ENCODE data around the gene ZNF30.

Gene ZNF30

DNA sequence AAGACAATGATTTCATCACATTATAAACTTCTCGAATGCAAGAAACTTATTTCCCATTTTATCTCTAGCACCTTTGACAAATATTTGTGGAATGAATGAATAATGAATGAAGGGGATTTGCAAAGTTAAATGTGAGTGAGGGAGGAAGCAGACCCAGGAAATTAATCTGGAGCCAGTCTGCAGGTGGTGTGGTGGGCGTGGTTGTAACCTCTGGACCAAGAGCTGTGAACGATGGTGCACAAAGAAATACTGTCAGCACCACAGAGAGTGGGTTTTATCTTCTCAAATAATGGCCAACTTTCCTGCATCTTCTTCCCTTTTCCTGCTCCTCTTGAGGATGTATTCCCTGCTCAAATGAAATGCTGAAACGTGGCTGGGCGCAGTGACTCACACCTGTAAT lies 48.4 kb downstream of the ZNF30 start:
- TF ChIP-seq, protein P1, sequence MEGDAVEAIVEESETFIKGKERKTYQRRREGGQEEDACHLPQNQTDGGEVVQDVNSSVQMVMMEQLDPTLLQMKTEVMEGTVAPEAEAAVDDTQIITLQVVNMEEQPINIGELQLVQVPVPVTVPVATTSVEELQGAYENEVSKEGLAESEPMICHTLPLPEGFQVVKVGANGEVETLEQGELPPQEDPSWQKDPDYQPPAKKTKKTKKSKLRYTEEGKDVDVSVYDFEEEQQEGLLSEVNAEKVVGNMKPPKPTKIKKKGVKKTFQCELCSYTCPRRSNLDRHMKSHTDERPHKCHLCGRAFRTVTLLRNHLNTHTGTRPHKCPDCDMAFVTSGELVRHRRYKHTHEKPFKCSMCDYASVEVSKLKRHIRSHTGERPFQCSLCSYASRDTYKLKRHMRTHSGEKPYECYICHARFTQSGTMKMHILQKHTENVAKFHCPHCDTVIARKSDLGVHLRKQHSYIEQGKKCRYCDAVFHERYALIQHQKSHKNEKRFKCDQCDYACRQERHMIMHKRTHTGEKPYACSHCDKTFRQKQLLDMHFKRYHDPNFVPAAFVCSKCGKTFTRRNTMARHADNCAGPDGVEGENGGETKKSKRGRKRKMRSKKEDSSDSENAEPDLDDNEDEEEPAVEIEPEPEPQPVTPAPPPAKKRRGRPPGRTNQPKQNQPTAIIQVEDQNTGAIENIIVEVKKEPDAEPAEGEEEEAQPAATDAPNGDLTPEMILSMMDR (IDR thresholded peaks at IDR 0.05; ENCODE audit: insufficient read depth, low read length, poor library complexity, severe bottlenecking): no peak
- H3K27me3 ChIP-seq (replicated peaks; ENCODE audit: control insufficient read depth, insufficient read depth, low read length): no peaks in the 10 kb centered on the region

DNA sequence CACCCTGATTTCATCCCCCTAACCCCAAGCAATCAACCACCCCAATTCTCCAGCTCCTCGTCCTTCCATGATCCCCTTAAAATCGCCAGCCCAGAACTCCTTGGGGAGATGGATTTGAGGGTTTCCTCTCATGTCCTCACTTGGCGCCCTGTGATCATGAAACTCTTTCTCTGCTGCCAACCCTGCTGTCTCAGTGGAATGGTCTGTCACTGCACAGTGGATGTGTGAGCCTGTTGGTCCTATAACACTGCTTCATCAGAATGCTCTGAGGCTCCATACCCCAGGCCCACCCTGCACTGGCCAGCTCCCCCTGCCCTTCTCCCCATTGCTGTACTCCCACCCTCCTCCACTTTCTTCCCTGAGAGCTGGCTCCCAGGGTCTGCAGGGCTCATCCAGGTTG lies 49.9 kb downstream of the ZNF30 start:
- no peak for DNase-seq (ENCODE audit: extremely low read depth, insufficient read length)
- no peaks in the 10 kb centered on the region for H3K27me3 ChIP-seq (replicated peaks; ENCODE audit: control insufficient read depth, insufficient read depth, low read length)
- no peaks in the 10 kb centered on the region for H3K36me3 ChIP-seq (ENCODE audit: control insufficient read depth, insufficient read depth, low read length)
- no peak overlapping the region for H3K4me3 ChIP-seq (replicated peaks; ENCODE audit: low read depth, low read length)
- TF ChIP-seq, protein P1 (IDR thresholded peaks at IDR 0.05; ENCODE audit: insufficient read depth, low read length, poor library complexity, severe bottlenecking): no peak

More for the DNA sequence above, 48.4 kb downstream of the ZNF30 start:
- Histone ChIP-seq H3K4me3 (replicated peaks; ENCODE audit: low read depth, low read length) (no peak overlapping the region), H3K36me3 (ENCODE audit: control insufficient read depth, insufficient read depth, low read length) (no peaks in the 10 kb centered on the region)
- DNase-seq (ENCODE audit: extremely low read depth, insufficient read length): no peak

DNA sequence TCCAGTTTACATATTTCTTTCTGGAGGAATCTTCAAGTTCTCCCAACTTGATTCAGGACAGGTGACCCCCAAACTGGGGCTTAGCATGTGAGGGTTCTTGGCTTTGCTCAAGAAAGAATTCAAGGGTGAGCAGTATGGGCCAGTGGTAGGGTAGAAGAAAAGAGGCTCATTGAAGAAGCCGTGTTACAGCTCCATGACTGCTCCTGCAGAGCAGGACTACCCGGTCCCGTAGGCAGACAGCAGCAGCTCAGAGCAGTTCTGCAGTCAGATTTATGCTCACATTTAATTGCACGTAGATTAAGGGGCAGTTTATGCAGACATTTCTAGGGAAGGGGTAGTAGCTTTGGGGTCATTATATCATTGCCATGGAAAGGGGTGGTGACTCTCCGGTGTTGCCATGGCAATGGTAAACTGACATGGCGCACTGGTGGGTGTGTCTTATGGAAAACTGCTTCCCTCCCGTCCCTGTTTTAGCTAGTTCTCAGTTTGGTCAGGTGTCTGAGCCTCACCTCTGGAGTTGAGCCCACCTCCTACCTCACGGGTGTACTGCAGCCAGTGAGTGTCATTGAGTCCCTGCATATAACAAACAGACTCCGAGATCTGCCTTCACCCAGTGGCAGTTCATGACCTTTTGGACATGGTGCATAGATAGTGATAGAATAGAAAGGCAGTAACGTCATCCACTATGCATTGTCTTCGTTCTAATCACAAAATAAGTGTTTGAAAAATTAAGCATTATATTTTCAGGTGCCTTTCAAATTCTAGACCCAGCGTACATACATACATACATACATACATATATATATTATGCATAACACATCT lies 53.3 kb downstream of the ZNF30 start:
- no peaks in the 10 kb centered on the region for H3K36me3 ChIP-seq (ENCODE audit: control insufficient read depth, insufficient read depth, low read length)
- no peaks in the 10 kb centered on the region for H3K27me3 ChIP-seq (replicated peaks; ENCODE audit: control insufficient read depth, insufficient read depth, low read length)
- no peak overlapping the region for H3K4me3 ChIP-seq (replicated peaks; ENCODE audit: low read depth, low read length)
- DNase-seq (ENCODE audit: extremely low read depth, insufficient read length): no peak
- TF ChIP-seq, protein P1 (IDR thresholded peaks at IDR 0.05; ENCODE audit: insufficient read depth, low read length, poor library complexity, severe bottlenecking): no peak

DNA sequence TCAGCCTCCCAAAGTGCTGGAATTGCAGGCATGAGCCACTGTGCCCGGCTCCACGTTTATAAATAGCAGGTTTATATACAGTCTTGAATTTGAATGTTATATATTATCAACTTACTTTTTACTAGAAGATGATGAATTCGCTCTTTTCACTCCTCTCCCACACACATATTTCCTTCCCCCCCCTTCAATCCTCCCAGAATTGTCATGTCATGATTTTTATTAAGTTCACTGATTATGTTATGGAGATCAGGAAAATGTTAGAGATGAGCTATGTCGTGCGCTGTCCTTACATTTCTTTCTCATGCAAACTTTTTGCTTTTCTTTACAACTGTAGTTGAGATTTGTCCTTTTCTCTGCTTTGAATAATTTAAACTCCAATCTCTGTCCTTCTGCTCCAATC lies 55.6 kb downstream of the ZNF30 start:
- DNase-seq (ENCODE audit: extremely low read depth, insufficient read length): no peak
- Histone ChIP-seq H3K27me3 (replicated peaks; ENCODE audit: control insufficient read depth, insufficient read depth, low read length) (no peaks in the 10 kb centered on the region), H3K36me3 (ENCODE audit: control insufficient read depth, insufficient read depth, low read length) (no peaks in the 10 kb centered on the region), H3K4me3 (replicated peaks; ENCODE audit: low read depth, low read length) (no peak overlapping the region)
- TF ChIP-seq, protein P1 (IDR thresholded peaks at IDR 0.05; ENCODE audit: insufficient read depth, low read length, poor library complexity, severe bottlenecking): no peak

DNA sequence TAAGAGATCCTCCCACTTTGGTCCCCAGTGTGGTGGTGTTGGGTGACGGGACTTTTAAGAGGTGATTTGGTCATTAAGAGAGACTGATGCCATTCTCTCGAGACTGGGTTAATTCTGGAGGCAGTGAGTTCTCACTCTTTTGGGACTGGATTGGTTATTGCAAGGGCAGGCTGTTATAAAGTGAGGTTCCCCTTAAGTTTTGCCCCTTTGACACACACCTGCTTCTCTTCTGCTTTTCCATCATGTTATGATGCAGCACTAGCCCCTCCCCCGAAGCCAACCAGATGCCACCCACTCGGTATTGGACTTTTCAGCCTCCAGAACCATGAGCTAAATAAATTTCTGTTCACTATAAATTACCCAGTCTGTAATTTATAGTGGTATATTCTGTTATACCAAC lies 57.1 kb downstream of the ZNF30 start:
- Histone ChIP-seq H3K36me3 (ENCODE audit: control insufficient read depth, insufficient read depth, low read length) (no peaks in the 10 kb centered on the region), H3K4me3 (replicated peaks; ENCODE audit: low read depth, low read length) (no peak overlapping the region), H3K27me3 (replicated peaks; ENCODE audit: control insufficient read depth, insufficient read depth, low read length) (no peaks in the 10 kb centered on the region)
- no peak for DNase-seq (ENCODE audit: extremely low read depth, insufficient read length)
- TF ChIP-seq, protein P1 (IDR thresholded peaks at IDR 0.05; ENCODE audit: insufficient read depth, low read length, poor library complexity, severe bottlenecking): no peak

All from GM06990 (cell line).